Loucy (cell line): Measurements from ENCODE around the gene CPEB3.

ENCODE experiments used
- H2AFZ ChIP-seq: fragments of 200-600 bp; sonication (generic); 2 replicates; pipeline ENCODE4 v1.6.0; 2016; ENCODE audit warnings: antibody characterized with exemption, mild to moderate bottlenecking, low read length, moderate library complexity
- H3F3A ChIP-seq: fragments of 200-600 bp; 2 replicates; pipeline ENCODE4 v1.6.0; 2016; ENCODE audit warnings: antibody characterized with exemption, low read depth, mild to moderate bottlenecking
- H3K27me3 ChIP-seq: fragments of 200-600 bp; sonication (generic); 2 replicates; pipeline ENCODE4 v1.6.1; 2014; ENCODE audit warnings: low read length, mild to moderate bottlenecking; ENCODE audit not compliant: insufficient read depth, poor library complexity, severe bottlenecking
- H3K36me3 ChIP-seq: fragments of 200-600 bp; sonication (generic); 2 replicates; pipeline ENCODE4 v1.6.1; 2016; ENCODE audit warnings: low read length; ENCODE audit not compliant: insufficient read depth
- H3K4me1 ChIP-seq: fragments of 200-600 bp; sonication (generic); 2 replicates; pipeline ENCODE4 v1.5.1; 2014; ENCODE audit warnings: low read length, mild to moderate bottlenecking; ENCODE audit not compliant: insufficient read depth, poor library complexity, severe bottlenecking
- H3K4me2 ChIP-seq: fragments of 200-600 bp; sonication (generic); 2 replicates; pipeline ENCODE4 v1.6.0; 2014; ENCODE audit warnings: antibody characterized with exemption, low read length, low read depth, mild to moderate bottlenecking; ENCODE audit not compliant: poor library complexity, severe bottlenecking
- H3K4me3 ChIP-seq: fragments of 200-600 bp; sonication (generic); 2 replicates; pipeline ENCODE4 v1.5.1; 2014; ENCODE audit warnings: low read length, mild to moderate bottlenecking, mixed read lengths; ENCODE audit not compliant: poor library complexity, severe bottlenecking
- H3K79me2 ChIP-seq: fragments of 200-600 bp; sonication (generic); 2 replicates; pipeline ENCODE4 v1.6.1; 2014; ENCODE audit warnings: low read length; ENCODE audit not compliant: insufficient read depth
- H3K9ac ChIP-seq: fragments of 200-600 bp; sonication (generic); 2 replicates; pipeline ENCODE4 v1.6.0; 2014; ENCODE audit warnings: mild to moderate bottlenecking, low read depth, low read length, moderate library complexity; ENCODE audit not compliant: poor library complexity, severe bottlenecking
- H3K9me2 ChIP-seq: fragments of 200-600 bp; sonication (generic); replicated peaks from 2 replicates; pipeline ENCODE4 v1.6.1; 2016; ENCODE audit warnings: low read depth, low read length, mixed read lengths
- H3K9me3 ChIP-seq: fragments of 200-600 bp; sonication (generic); 2 replicates; pipeline ENCODE4 v1.6.1; 2014; ENCODE audit warnings: mild to moderate bottlenecking, antibody characterized with exemption, low read length, low read depth; ENCODE audit not compliant: insufficient read depth
- H4K20me1 ChIP-seq: fragments of 200-600 bp; sonication (generic); 2 replicates; pipeline ENCODE4 v1.6.0; 2014; ENCODE audit warnings: antibody characterized with exemption, low read length, mild to moderate bottlenecking; ENCODE audit not compliant: insufficient read depth, poor library complexity, severe bottlenecking
- EZH2phosphoT487 ChIP-seq: fragments of 200-600 bp; IDR thresholded peaks from 2 replicates; pipeline ENCODE4 v1.6.1; 2018; ENCODE audit warnings: antibody characterized with exemption, mild to moderate bottlenecking, moderate library complexity, borderline replicate concordance
- TF ChIP-seq, protein P1 (sequence below): fragments of 200-600 bp; sonication (generic); conservative IDR thresholded peaks from 2 replicates; pipeline ENCODE4 v1.5.1; 2014; ENCODE audit warnings: mild to moderate bottlenecking, antibody characterized with exemption, low read length

The CPEB3 gene

DNA sequence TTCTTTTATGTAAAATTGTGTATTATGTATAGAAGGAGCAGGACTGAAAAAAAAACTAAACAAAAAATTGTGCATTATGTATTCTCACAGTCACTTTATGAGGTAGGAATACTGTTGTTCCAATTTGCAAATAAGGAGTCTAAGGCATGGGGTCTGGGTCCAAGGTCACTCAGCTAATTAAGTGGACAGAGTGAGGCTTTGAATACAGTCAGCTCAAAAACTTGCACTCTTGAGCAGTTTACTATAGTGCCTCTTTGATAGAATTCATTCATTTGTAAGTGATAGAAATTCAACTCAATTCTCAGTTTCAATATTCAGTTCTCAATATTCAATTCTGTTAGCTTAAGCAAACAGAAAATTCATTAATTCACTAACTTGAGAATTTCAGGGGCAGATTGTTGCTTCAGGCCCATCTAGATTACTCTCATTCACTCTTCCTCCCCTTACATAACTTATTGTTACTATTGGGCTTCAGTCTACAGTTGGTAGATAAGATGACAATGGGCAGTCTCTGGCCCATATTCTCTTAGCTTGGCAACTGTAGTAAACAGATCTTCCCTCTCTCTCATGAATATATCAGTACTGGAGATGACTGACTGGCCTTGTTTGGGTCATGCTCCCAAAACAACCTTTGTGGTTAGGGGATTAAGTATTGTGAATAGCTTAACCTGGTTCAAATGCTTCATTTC is 280.7 kb downstream of the CPEB3 start:
- Histone ChIP-seq H3K9ac (no peak overlapping the region), H3K36me3 (peaks cover 29% of the 10 kb centered on the region), H3K4me2 (no peak overlapping the region), H3K9me3 (no peaks in the 10 kb centered on the region), H2AFZ (no peak overlapping the region), H3K4me3 (no peak overlapping the region), H3F3A (no peaks in the 10 kb centered on the region), H3K4me1 (peaks cover 14% of the 10 kb centered on the region), H3K27me3 (no peaks in the 10 kb centered on the region), H3K79me2 (no peaks in the 10 kb centered on the region), H3K9me2 (no peaks in the 10 kb centered on the region), H4K20me1 (no peaks in the 10 kb centered on the region)
- TF ChIP-seq EZH2phosphoT487: no peak
- TF ChIP-seq, protein P1, sequence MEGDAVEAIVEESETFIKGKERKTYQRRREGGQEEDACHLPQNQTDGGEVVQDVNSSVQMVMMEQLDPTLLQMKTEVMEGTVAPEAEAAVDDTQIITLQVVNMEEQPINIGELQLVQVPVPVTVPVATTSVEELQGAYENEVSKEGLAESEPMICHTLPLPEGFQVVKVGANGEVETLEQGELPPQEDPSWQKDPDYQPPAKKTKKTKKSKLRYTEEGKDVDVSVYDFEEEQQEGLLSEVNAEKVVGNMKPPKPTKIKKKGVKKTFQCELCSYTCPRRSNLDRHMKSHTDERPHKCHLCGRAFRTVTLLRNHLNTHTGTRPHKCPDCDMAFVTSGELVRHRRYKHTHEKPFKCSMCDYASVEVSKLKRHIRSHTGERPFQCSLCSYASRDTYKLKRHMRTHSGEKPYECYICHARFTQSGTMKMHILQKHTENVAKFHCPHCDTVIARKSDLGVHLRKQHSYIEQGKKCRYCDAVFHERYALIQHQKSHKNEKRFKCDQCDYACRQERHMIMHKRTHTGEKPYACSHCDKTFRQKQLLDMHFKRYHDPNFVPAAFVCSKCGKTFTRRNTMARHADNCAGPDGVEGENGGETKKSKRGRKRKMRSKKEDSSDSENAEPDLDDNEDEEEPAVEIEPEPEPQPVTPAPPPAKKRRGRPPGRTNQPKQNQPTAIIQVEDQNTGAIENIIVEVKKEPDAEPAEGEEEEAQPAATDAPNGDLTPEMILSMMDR: no peak

DNA sequence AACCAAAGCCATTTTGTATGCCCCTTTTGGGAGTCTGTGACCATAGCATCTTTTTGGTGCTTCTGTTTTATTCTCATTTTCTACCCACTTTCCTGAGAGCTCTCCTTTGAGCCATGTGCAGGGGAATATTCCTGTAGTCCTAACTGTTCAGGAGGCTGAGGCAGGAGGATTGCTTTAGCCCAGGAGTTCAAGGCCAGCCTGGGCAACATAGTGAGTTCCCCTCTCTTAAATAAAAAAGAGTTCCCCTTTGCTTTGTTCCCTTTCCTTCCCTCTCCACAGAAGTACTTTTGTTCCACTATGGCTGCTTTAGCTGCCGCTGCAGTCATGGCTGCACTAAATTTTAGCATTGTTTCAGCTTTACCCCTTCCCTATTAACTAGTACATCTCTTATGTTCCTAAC is 281.4 kb downstream of the CPEB3 start:
- H3K4me3 ChIP-seq: no peak overlapping the region
- peaks cover 14% of the 10 kb centered on the region for H3K4me1 ChIP-seq
- H3K36me3 ChIP-seq: peaks cover 22% of the 10 kb centered on the region
- no peaks in the 10 kb centered on the region for H3F3A ChIP-seq
- no peaks in the 10 kb centered on the region for H4K20me1 ChIP-seq
- TF ChIP-seq, protein P1: no peak
- no peak for TF ChIP-seq EZH2phosphoT487
- H3K79me2 ChIP-seq: no peaks in the 10 kb centered on the region
- no peaks in the 10 kb centered on the region for H3K27me3 ChIP-seq
- no peak overlapping the region for H2AFZ ChIP-seq
- H3K9me3 ChIP-seq: no peaks in the 10 kb centered on the region
- no peaks in the 10 kb centered on the region for H3K9me2 ChIP-seq
- peak overlapping the region; percentile 24 for H3K4me2 ChIP-seq
- H3K9ac ChIP-seq: no peak overlapping the region

DNA sequence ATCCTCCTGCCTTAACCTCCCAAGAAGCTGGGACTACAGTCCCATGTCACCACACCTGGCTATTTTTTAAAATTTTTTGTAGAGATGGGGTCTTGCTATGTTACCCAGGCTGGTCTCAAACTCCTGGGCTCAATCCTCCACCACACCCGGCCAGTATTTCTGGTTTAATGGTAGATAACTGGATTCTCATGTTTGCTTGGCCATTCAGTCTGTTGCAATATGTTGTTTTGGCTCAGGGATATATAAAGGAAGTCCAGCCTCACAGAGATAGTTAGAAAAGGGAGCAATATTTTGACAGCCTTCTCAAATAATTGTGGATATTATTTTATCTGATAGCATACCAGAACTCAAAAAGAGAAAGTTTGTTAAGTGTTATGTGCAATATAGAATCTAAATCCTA is 284.9 kb downstream of the CPEB3 start:
- no peak overlapping the region for H3K9ac ChIP-seq
- H4K20me1 ChIP-seq: no peaks in the 10 kb centered on the region
- H2AFZ ChIP-seq: no peak overlapping the region
- H3F3A ChIP-seq: no peaks in the 10 kb centered on the region
- no peaks in the 10 kb centered on the region for H3K9me2 ChIP-seq
- peaks cover 14% of the 10 kb centered on the region for H3K4me1 ChIP-seq
- no peak overlapping the region for H3K4me2 ChIP-seq
- H3K27me3 ChIP-seq: no peaks in the 10 kb centered on the region
- TF ChIP-seq EZH2phosphoT487: no peak
- TF ChIP-seq, protein P1: no peak
- H3K36me3 ChIP-seq: peaks cover 10% of the 10 kb centered on the region; the same call in 1 of the 2 replicates
- H3K4me3 ChIP-seq: no peak overlapping the region
- H3K9me3 ChIP-seq: no peaks in the 10 kb centered on the region
- H3K79me2 ChIP-seq: no peaks in the 10 kb centered on the region
